Measurements from ENCODE around the gene PRKN. TPM values are rescaled to one million over a fixed set of nuclear protein-coding genes. Genes with fewer than 3 reads are reported as not detected.
"Not testable (repeated sequence)": the region's sequence is repeated elsewhere in the genome, so short reads cannot be mapped to it uniquely, and the experiment has no call there.

The PRKN gene
- total and polyA plus RNA-seq, 2 experiments from 2014 or later = 11.7 to 28.1 TPM

GRCh38 chr6:162680367-162680766 is 47.2 kb downstream of the PRKN start:
- H3K9me3 ChIP-seq (ENCODE audit: low read depth) = peaks cover 3% of the 10 kb centered on the region
- H3K36me3 ChIP-seq = no peaks in the 10 kb centered on the region
- TF ChIP-seq CTCF (IDR thresholded peaks at IDR 0.05; ENCODE audit: low read depth, low read length) = no peak
- no peaks in the 10 kb centered on the region for H3K27me3 ChIP-seq
- H3K4me1 ChIP-seq (ENCODE audit: low read depth) = no peaks in the 10 kb centered on the region
- H3K27ac ChIP-seq = no peak overlapping the region
- DNase-seq (ENCODE audit: low read depth in 1 of 2, low spot score in 1 of 2) = no peak
- H3K4me3 ChIP-seq = no peak overlapping the region

GRCh38 chr6:162679681-162680080 is 47.9 kb downstream of the PRKN start:
- Histone ChIP-seq H3K27me3 (no peaks in the 10 kb centered on the region), H3K4me3 (no peak overlapping the region), H3K9me3 (ENCODE audit: low read depth) (peaks cover 3% of the 10 kb centered on the region), H3K4me1 (ENCODE audit: low read depth) (no peaks in the 10 kb centered on the region), H3K27ac (no peak overlapping the region), H3K36me3 (no peaks in the 10 kb centered on the region)
- DNase-seq (ENCODE audit: low read depth in 1 of 2, low spot score in 1 of 2) = no peak
- no peak for TF ChIP-seq CTCF (IDR thresholded peaks at IDR 0.05; ENCODE audit: low read depth, low read length)

GRCh38 chr6:162678896-162679295 is 48.7 kb downstream of the PRKN start:
- H3K4me1 ChIP-seq (ENCODE audit: low read depth); H3K9me3 ChIP-seq (ENCODE audit: low read depth); H3K36me3 ChIP-seq; H3K4me3 ChIP-seq; H3K27me3 ChIP-seq; DNase-seq (ENCODE audit: low read depth in 1 of 2, low spot score in 1 of 2); H3K27ac ChIP-seq: not testable (repeated sequence)

- no peaks in the 10 kb centered on the region for H3K9me3 ChIP-seq (ENCODE audit: low read depth)
- H3K36me3 ChIP-seq = no peaks in the 10 kb centered on the region
- DNase-seq (ENCODE audit: low read depth in 1 of 2, low spot score in 1 of 2) = no peak
- no peaks in the 10 kb centered on the region for H3K27me3 ChIP-seq
- no peak overlapping the region for H3K27ac ChIP-seq
- no peak for TF ChIP-seq CTCF (IDR thresholded peaks at IDR 0.05; ENCODE audit: low read depth, low read length)
- peaks cover 1% of the 10 kb centered on the region for H3K4me1 ChIP-seq (ENCODE audit: low read depth)
- H3K4me3 ChIP-seq = no peak overlapping the region
Measured at GRCh38 chr6:162675503-162675902, 52.1 kb downstream of the PRKN start.

- Histone ChIP-seq H3K4me3 (no peak overlapping the region), H3K4me1 (ENCODE audit: low read depth) (peaks cover 6% of the 10 kb centered on the region), H3K36me3 (no peaks in the 10 kb centered on the region), H3K27me3 (no peaks in the 10 kb centered on the region), H3K27ac (no peak overlapping the region), H3K9me3 (ENCODE audit: low read depth) (no peaks in the 10 kb centered on the region)
- TF ChIP-seq CTCF (IDR thresholded peaks at IDR 0.05; ENCODE audit: low read depth, low read length) = no peak
- no peak for DNase-seq (ENCODE audit: low read depth in 1 of 2, low spot score in 1 of 2)
Measured at GRCh38 chr6:162674452-162674851, 53.1 kb downstream of the PRKN start.

GRCh38 chr6:162671580-162672165 is 55.9 kb downstream of the PRKN start:
- peaks cover 3% of the 10 kb centered on the region for H3K9me3 ChIP-seq (ENCODE audit: low read depth)
- peaks cover 6% of the 10 kb centered on the region for H3K4me1 ChIP-seq (ENCODE audit: low read depth)

More at GRCh38 chr6:162671580-162672165, 55.9 kb downstream of the PRKN start:
- no peak for DNase-seq (ENCODE audit: low read depth in 1 of 2, low spot score in 1 of 2)
- Histone ChIP-seq H3K4me3 (no peak overlapping the region), H3K36me3 (no peaks in the 10 kb centered on the region), H3K27ac (no peak overlapping the region), H3K27me3 (no peaks in the 10 kb centered on the region)
- no peak for TF ChIP-seq CTCF (IDR thresholded peaks at IDR 0.05; ENCODE audit: low read depth, low read length)
